ENCODE results near the gene APOM. TPM values are rescaled to one million over a fixed set of nuclear protein-coding genes. Genes with fewer than 3 reads are reported as not detected.

APOM gene
- total and polyA plus RNA-seq, 2 donors: 0.69 to 3.6 TPM

- Histone ChIP-seq H3K36me3 (ENCODE audit: insufficient read depth) (no peaks in the 10 kb centered on the region), H3K4me1 (ENCODE audit: insufficient read depth) (peaks cover 3% of the 10 kb centered on the region), H3K4me3 (ENCODE audit: low read depth, low read length) (no peak overlapping the region), H3K27ac (ENCODE audit: low read depth) (no peak overlapping the region)
- DNase-seq (ENCODE audit: extremely low spot score): no peak
- 73% methylated on average over 6 of the region's 6 CpGs for WGBS
These were observed 1.9 kb downstream of the APOM start for GRCh38 chr6:31657406-31658157.

DNA sequence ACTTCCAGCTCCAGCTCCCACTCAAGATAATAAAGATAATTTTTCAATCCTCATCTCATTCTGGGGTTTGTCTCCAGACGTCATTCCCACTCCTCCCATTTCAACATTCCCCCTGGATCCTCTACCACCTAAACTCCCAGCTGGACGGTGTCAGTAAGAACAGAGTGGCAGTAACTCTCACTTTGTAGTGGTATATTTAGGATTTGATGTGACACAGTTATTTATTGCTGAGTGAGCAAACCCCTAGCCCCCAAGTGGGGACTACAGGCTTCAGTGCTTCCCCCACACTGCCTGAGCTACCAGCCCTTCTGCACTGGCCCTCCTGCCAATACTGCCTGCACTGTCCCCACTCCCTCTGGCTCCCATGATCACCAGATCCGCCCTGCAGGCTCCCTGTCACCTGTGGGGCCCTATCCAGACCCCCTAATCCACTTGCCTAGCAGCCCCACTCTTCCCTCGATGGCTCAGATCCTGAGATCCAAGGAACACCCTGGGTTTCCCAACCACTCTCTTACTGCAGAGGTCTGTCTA is 2.5 kb downstream of the APOM start:
- H3K4me1 ChIP-seq (ENCODE audit: insufficient read depth): peaks cover 3% of the 10 kb centered on the region
- no peak overlapping the region for H3K4me3 ChIP-seq (ENCODE audit: low read depth, low read length)
- no peaks in the 10 kb centered on the region for H3K36me3 ChIP-seq (ENCODE audit: insufficient read depth)
- no peak for DNase-seq (ENCODE audit: extremely low spot score)
- no peak overlapping the region for H3K27ac ChIP-seq (ENCODE audit: low read depth)
- 78% methylated on average over 4 of the region's 4 CpGs for WGBS

DNA sequence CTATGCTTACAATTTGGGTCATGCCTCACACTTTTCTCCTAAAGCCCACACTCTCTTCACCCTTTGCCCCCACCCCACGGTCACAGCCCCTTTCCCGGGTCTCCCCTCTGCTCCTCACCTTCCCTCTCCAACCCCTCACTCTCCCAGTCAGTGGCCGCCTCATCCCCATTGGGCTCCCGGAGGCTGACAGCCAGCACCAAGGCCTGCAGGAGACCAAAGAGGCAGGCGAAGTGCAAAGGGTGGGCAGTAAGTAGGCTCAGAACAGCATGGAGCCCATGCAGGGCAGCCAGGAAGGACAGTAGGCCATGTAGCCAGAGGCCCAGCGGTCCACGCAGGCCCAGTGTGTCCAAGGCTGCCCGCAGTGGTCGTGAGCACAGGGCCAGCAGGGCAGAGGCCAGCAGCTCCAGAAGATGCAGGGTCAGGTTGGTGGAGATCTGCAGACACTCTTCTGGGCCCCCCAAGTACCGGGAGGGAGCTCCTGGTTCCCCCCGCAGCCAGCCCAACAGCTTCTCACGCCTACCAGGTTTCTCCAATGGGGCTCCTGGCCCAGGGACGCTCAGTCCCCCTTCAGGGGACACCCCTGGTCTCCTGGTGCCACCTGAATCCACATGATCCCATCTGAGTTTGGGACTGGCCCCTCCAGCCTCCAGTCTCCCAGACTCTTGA is 3.4 kb downstream of the APOM start:
- Histone ChIP-seq H3K27ac (ENCODE audit: low read depth) (no peak overlapping the region), H3K4me3 (ENCODE audit: low read depth, low read length) (peak overlapping the region; percentile 21), H3K4me1 (ENCODE audit: insufficient read depth) (peaks cover 3% of the 10 kb centered on the region), H3K36me3 (ENCODE audit: insufficient read depth) (no peaks in the 10 kb centered on the region)
- 83% methylated on average over 13 of the region's 13 CpGs for WGBS
- no peak for DNase-seq (ENCODE audit: extremely low spot score)

DNA sequence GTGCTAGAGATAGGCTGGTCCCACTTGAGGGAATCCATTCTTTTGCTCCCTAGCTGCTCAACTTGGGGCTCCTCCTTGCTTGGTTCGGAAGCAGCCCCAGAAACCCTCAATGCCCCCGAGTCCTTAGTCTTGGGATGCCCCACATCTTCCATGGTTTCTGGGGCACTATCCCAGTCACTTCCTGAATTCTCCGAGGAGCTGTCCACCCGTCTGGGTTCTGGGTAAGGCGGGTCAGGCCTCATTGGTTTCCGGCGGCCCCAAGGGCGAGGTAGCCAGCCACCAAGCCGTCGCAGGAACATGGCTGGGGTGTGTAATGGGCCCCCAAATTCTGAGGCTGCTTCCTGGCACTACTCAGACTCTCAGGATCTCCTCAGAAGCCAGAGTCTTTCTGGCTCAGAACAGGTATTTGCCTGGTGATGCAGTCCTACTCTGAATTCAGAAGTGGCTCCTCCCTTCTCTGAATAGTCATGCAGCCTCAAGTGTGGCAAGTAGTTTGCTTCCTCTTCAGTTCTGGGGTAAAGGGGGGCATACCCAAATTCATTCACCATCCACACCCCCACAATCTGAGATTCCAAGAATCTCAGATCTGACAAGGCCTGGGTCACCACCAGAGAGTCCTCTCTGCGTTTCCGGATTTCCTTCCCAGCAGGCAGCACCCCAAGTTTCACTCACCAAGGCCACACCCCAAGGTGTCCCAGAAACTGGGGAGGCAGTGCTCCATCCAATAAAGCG is 4.1 kb downstream of the APOM start:
- Histone ChIP-seq H3K36me3 (ENCODE audit: insufficient read depth) (no peaks in the 10 kb centered on the region), H3K4me1 (ENCODE audit: insufficient read depth) (peaks cover 3% of the 10 kb centered on the region), H3K4me3 (ENCODE audit: low read depth, low read length) (peak overlapping the region; percentile 81), H3K27ac (ENCODE audit: low read depth) (peak overlapping the region; percentile 92)
- 21% methylated on average over 13 of the region's 13 CpGs for WGBS
- no peak for DNase-seq (ENCODE audit: extremely low spot score)

DNA sequence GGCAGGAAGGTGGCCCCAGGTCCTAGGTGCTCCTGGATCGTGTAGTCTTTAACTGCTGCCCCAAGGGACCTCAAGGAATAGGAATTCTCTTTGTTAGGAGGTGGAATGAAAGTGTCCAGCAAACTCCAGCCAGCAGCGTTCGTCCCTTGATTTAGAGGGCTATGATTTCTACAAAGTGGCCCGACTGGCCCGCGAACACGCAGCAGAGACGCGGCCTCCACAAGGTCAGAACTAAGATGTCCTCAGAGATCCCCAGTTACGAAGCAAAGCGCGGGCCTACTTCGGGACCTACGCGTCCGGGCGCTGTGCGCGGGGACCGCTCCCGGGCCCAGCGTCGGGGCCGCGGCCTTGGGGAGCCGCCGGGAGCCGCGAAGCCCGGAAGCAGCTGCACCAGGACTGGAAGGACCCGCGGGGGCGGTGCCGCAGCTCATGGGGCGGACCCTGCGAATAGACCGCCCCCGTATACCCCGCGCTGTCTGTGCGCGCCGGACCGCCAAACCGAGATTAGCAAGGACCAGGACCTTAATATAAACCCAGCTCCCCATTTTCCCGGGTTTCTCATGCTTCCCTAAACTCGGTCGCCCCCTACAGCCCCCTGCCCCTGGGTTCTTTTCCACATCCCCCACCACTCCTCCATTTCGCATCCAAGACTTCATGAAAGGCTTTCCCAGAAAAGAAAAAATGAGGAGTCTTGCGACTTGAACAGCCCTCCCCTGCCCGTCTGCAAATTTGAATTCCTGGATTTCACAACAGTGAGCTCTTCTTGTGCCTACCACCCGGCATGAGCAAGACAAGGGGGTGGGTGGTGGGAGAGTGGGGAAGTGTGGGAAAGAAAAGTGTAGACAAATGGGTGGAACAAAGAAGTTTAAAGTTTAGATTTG is 4.9 kb downstream of the APOM start, which contains the start of gene C6orf47:
Gene C6orf47, minus strand, starts transcription at position 398 of the 881 bp plus-strand sequence. CDS start 831 bp downstream, outside the sequence.
- Histone ChIP-seq H3K4me3 (ENCODE audit: low read depth, low read length) (peak within 1 kb of the TSS; percentile 81), H3K4me1 (ENCODE audit: insufficient read depth) (peaks cover 3% of the 10 kb centered on the region), H3K36me3 (ENCODE audit: insufficient read depth) (no peaks in the 10 kb centered on the region), H3K27ac (ENCODE audit: low read depth) (peak within 1 kb of the TSS; percentile 92)
- under 1% methylated on average over 52 of the region's 52 CpGs for WGBS
- peak; percentile 54 for DNase-seq (ENCODE audit: extremely low spot score)

- Histone ChIP-seq H3K4me3 (ENCODE audit: low read depth, low read length) (peak overlapping the region; percentile 81), H3K27ac (ENCODE audit: low read depth) (peak overlapping the region; percentile 92), H3K4me1 (ENCODE audit: insufficient read depth) (peaks cover 3% of the 10 kb centered on the region), H3K36me3 (ENCODE audit: insufficient read depth) (no peaks in the 10 kb centered on the region)
- WGBS: 75% methylated on average over 12 of the region's 12 CpGs
- no peak for DNase-seq (ENCODE audit: extremely low spot score)
These were observed 5.8 kb downstream of the APOM start for GRCh38 chr6:31661262-31662123.

GRCh38 chr6:31662124-31662723 is 6.5 kb downstream of the APOM start:
- H3K4me3 ChIP-seq (ENCODE audit: low read depth, low read length): no peak overlapping the region
- H3K4me1 ChIP-seq (ENCODE audit: insufficient read depth): peaks cover 3% of the 10 kb centered on the region
- WGBS: 90% methylated on average over 12 of the region's 12 CpGs
- H3K27ac ChIP-seq (ENCODE audit: low read depth): no peak overlapping the region
- H3K36me3 ChIP-seq (ENCODE audit: insufficient read depth): no peaks in the 10 kb centered on the region
- DNase-seq (ENCODE audit: extremely low spot score): no peak

- DNase-seq (ENCODE audit: extremely low spot score): no peak
- Histone ChIP-seq H3K4me3 (ENCODE audit: low read depth, low read length) (peak overlapping the region; percentile 80), H3K4me1 (ENCODE audit: insufficient read depth) (peaks cover 3% of the 10 kb centered on the region), H3K27ac (ENCODE audit: low read depth) (peak overlapping the region; percentile 49), H3K36me3 (ENCODE audit: insufficient read depth) (no peaks in the 10 kb centered on the region)
- 56% methylated on average over 9 of the region's 9 CpGs for WGBS
These were observed 7.6 kb downstream of the APOM start for GRCh38 chr6:31663126-31663960.

DNA sequence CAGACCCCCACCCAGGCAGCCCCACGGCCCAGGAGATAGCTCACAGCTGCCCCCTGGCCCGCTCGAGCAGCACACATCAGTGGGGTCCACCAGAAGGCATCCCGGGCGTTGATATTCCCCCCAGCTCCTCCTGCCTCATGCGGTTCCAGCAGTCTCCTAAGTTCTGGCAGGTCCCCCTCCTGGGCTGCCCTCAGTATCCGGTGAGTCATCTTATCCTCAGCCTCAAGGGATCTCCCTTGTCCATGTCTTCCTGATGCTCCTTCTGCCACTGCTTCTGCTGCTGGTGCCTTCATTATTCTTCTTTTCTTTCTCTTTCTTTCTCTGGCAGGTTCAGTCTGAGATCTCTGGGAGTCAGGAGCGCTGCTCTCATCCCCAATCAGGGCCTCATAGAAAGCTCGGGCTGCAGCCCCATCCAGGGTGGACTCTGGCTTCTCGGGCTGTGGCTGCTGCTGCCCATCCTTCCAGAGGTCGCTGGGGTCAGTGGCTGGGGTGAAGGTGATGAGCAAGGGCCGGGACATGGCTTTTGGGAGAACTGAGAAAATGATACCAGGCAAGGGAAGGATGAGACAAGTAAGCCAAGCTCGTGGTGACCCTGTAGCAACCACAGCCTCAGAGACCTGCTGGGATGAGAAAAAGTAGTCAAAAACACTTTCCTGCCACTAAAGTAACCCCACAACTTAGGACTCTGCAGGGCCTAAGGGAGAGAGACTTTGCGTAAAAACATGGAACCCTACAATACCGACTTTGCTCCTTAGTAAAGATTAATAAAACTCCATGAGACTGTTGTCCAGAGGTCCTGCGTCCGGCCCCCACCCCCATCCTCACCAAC is 8.5 kb downstream of the APOM start:
- DNase-seq (ENCODE audit: extremely low spot score): no peak
- Histone ChIP-seq H3K4me1 (ENCODE audit: insufficient read depth) (peaks cover 3% of the 10 kb centered on the region), H3K36me3 (ENCODE audit: insufficient read depth) (peaks cover 1% of the 10 kb centered on the region), H3K4me3 (ENCODE audit: low read depth, low read length) (peak overlapping the region; percentile 80), H3K27ac (ENCODE audit: low read depth) (peak overlapping the region; percentile 92)
- 10% methylated on average over 17 of the region's 17 CpGs for WGBS

GRCh38 chr6:31664790-31665500 is 9.3 kb downstream of the APOM start, which contains the start of gene GPANK1:
Gene GPANK1, minus strand, starts transcription at chr6:31664997. Its CDS starts 519 bp downstream, at chr6:31664478.
- Histone ChIP-seq H3K27ac (ENCODE audit: low read depth) (peak within 1 kb of the TSS; percentile 92), H3K4me1 (ENCODE audit: insufficient read depth) (no peaks in the 10 kb centered on the region), H3K36me3 (ENCODE audit: insufficient read depth) (peaks cover 6% of the 10 kb centered on the region), H3K4me3 (ENCODE audit: low read depth, low read length) (peak within 1 kb of the TSS; percentile 80)
- DNase-seq (ENCODE audit: extremely low spot score): peak; percentile 92
- WGBS: under 1% methylated on average over 39 of the region's 39 CpGs

All from urinary bladder (tissue), 4 donors.